GM21381 (cell line): ENCODE data around the gene MT1HL1.
"Not testable (repeated sequence)": the region's sequence is repeated elsewhere in the genome, so short reads cannot be mapped to it uniquely, and the experiment has no call there.

ENCODE experiments used
- ATAC-seq: cut with Tn5 transposase; IDR thresholded peaks from one replicate; pipeline ENCODE4 v1.9.1; 2021; ENCODE audit warnings: mild to moderate bottlenecking, moderate library complexity; ENCODE audit not compliant: unreplicated experiment

The MT1HL1 gene

GRCh38 chr1:237018896-237019295 lies 14.7 kb upstream of the MT1HL1 start:
- ATAC-seq: no peak

- ATAC-seq: no peak
These were observed 12.4 kb upstream of the MT1HL1 start for GRCh38 chr1:237016626-237017025.

- ATAC-seq: no peak
These were observed 9.4 kb upstream of the MT1HL1 start for GRCh38 chr1:237013608-237014007.

- ATAC-seq: no peak
These were observed 8.6 kb upstream of the MT1HL1 start for GRCh38 chr1:237012788-237013383.

GRCh38 chr1:237012361-237012760 lies 8.1 kb upstream of the MT1HL1 start:
- no peak for ATAC-seq

GRCh38 chr1:237011432-237011831 lies 7.2 kb upstream of the MT1HL1 start:
- ATAC-seq: no peak

GRCh38 chr1:237009611-237010010 lies 5.4 kb upstream of the MT1HL1 start:
- ATAC-seq: no peak

GRCh38 chr1:237007147-237007881 lies 3.1 kb upstream of the MT1HL1 start:
- ATAC-seq: no peak

- no peak for ATAC-seq
These were observed 1.4 kb upstream of the MT1HL1 start for GRCh38 chr1:237005674-237006073.

- ATAC-seq: no peak
These were observed 725 bp downstream of the MT1HL1 start for GRCh38 chr1:237003516-237003915.

- ATAC-seq: no peak
These were observed 4.0 kb downstream of the MT1HL1 start for GRCh38 chr1:237000191-237000590.

- no peak for ATAC-seq
These were observed 5.7 kb downstream of the MT1HL1 start for GRCh38 chr1:236998546-236998945.

GRCh38 chr1:236997882-236998281 lies 6.4 kb downstream of the MT1HL1 start:
- ATAC-seq: no peak

GRCh38 chr1:236997361-236997760 lies 6.9 kb downstream of the MT1HL1 start:
- no peak for ATAC-seq

- no peak for ATAC-seq
These were observed 9.8 kb downstream of the MT1HL1 start for GRCh38 chr1:236994450-236994849.

GRCh38 chr1:236992449-236992848 lies 11.8 kb downstream of the MT1HL1 start:
- ATAC-seq: no peak

GRCh38 chr1:236990052-236990445 lies 14.2 kb downstream of the MT1HL1 start:
- ATAC-seq: no peak

- ATAC-seq: no peak
These were observed 14.8 kb downstream of the MT1HL1 start for GRCh38 chr1:236989290-236990051.

- no peak for ATAC-seq
These were observed 20.4 kb downstream of the MT1HL1 start for GRCh38 chr1:236983818-236984217.

- ATAC-seq: no peak
These were observed 21.9 kb downstream of the MT1HL1 start for GRCh38 chr1:236982380-236982779.

GRCh38 chr1:236981431-236981830 lies 22.8 kb downstream of the MT1HL1 start:
- not testable (repeated sequence) for ATAC-seq

- no peak for ATAC-seq
These were observed 23.6 kb downstream of the MT1HL1 start for GRCh38 chr1:236980673-236981072.
